Testis (tissue), 3 donors: Measurements from ENCODE around the gene NOL11. TPM values are rescaled to one million over a fixed set of nuclear protein-coding genes. Genes with fewer than 3 reads are reported as not detected.

Experiments
- DNase-seq: peaks from one replicate; pipeline ENCODE4 v3.0.0-alpha.2; 2019
- H3K27ac ChIP-seq, 2 donors: fragments of 200-600 bp; sonication (generic); one replicate each; pipeline ENCODE4 v1.5.1; 2019
- H3K27me3 ChIP-seq: fragments of 200-600 bp; sonication (generic); one replicate; pipeline ENCODE4 v1.5.1; 2019
- H3K36me3 ChIP-seq: fragments of 200-600 bp; sonication (generic); one replicate; pipeline ENCODE4 v1.5.1; 2017; ENCODE audit warnings: low read depth; ENCODE audit errors: missing control alignments
- H3K4me1 ChIP-seq: fragments of 200-600 bp; sonication (generic); one replicate; pipeline ENCODE4 v1.5.1; 2019
- H3K4me3 ChIP-seq, 2 donors: fragments of 200-600 bp; sonication (generic); one replicate each; pipeline ENCODE4 v1.5.1; 2017 to 2019
- H3K9me3 ChIP-seq: fragments of 200-600 bp; sonication (generic); one replicate; pipeline ENCODE4 v1.5.1; 2017
- CTCF ChIP-seq, 3 experiments: fragments of 450-650 bp in 2 of 3; fragments of 200-600 bp in 1 of 3; sonication (generic) in 1 of 3; IDR thresholded peaks; one replicate each; pipeline ENCODE4 v1.5.1; 2016 to 2019; ENCODE audit warnings: antibody characterized with exemption in 3 of 3, mild to moderate bottlenecking in 2 of 3, moderate library complexity in 1 of 3
- POLR2A ChIP-seq: fragments of 450-650 bp; IDR thresholded peaks from one replicate; pipeline ENCODE4 v1.6.1; 2017; ENCODE audit warnings: antibody characterized with exemption, mild to moderate bottlenecking, moderate library complexity
- WGBS, 2 donors: methylation state at CpG; one replicate each; pipeline ENCODE4 v1.1.5; 2018; 5-methylcytosine and 5-hydroxymethylcytosine counted together
- intact Hi-C: fragments of 100-400 bp; cut with DNase I; formaldehyde crosslinking; loops from one replicate; pipeline ENCODE4 v1.15.1; 2023; ENCODE audit warnings: low total_unique reads
- polyA plus RNA-seq: library from polyadenylated mRNA; stranded (reverse); fragments of 350-450 nt; fragmentation: Illumina TruSeq; extraction: RNeasy Lipid Tissue Mini Kit (QIAGEN cat#74804); gene quantifications from one replicate; pipeline ENCODE4 v1.2.3, GENCODE V29; 2014; ENCODE audit warnings: low read depth, low replicate concordance; ENCODE audit not compliant: insufficient read depth
- total RNA-seq, 2 donors: library from RNA; depleted of rRNA; stranded (reverse); fragments of >200 nt; gene quantifications; one replicate each; pipeline ENCODE4 v1.2.3, GENCODE V29; 2016

The NOL11 gene
- total and polyA plus RNA-seq, 3 donors from 2014 or later: 20.5 to 35.6 (median 31.4) TPM

GRCh38 chr17:67693811-67694210 lies 23.9 kb upstream of the NOL11 start:
- no peak overlapping the region for H3K27ac ChIP-seq
- no peak for DNase-seq
- H3K4me3 ChIP-seq: no peak overlapping the region
- no peaks in the 10 kb centered on the region for H3K27me3 ChIP-seq
- TF ChIP-seq POLR2A: no peak
- TF ChIP-seq CTCF (IDR thresholded peaks at IDR 0.05): no peak
- H3K36me3 ChIP-seq: no peaks in the 10 kb centered on the region
- intact Hi-C loops: loop anchor here (5.0 kb wide), 1 partner anchor 317 kb away; the partner anchor contains the start of gene PITPNC1
- no peaks in the 10 kb centered on the region for H3K9me3 ChIP-seq
- H3K4me1 ChIP-seq: peaks cover 3% of the 10 kb centered on the region

GRCh38 chr17:67696347-67696746 lies 21.4 kb upstream of the NOL11 start:
- H3K27ac ChIP-seq: no peak overlapping the region
- H3K4me1 ChIP-seq: no peaks in the 10 kb centered on the region
- H3K4me3 ChIP-seq: no peak overlapping the region
- no peaks in the 10 kb centered on the region for H3K9me3 ChIP-seq
- WGBS, 2 donors: 78 to 87% methylated on average over 3 of the region's 3 CpGs
- no peaks in the 10 kb centered on the region for H3K36me3 ChIP-seq
- intact Hi-C loops: no loop called here
- H3K27me3 ChIP-seq: no peaks in the 10 kb centered on the region
- no peak for DNase-seq
- no peak for TF ChIP-seq POLR2A
- TF ChIP-seq CTCF (IDR thresholded peaks at IDR 0.05): no peak

- no peaks in the 10 kb centered on the region for H3K4me1 ChIP-seq
- no peaks in the 10 kb centered on the region for H3K9me3 ChIP-seq
- H3K4me3 ChIP-seq: no peak overlapping the region
- TF ChIP-seq POLR2A: no peak
- TF ChIP-seq CTCF (IDR thresholded peaks at IDR 0.05): no peak
- H3K27ac ChIP-seq: no peak overlapping the region
- H3K36me3 ChIP-seq: no peaks in the 10 kb centered on the region
- WGBS, 2 donors: 87 to 93% methylated on average over 4 of the region's 4 CpGs
- intact Hi-C loops: no loop called here
- DNase-seq: no peak
- no peaks in the 10 kb centered on the region for H3K27me3 ChIP-seq
These were observed 20.8 kb upstream of the NOL11 start for GRCh38 chr17:67696853-67697498.

GRCh38 chr17:67700037-67700724 lies 17.6 kb upstream of the NOL11 start:
- intact Hi-C loops: no loop called here
- 69 to 72% methylated on average over 5 of the region's 5 CpGs for WGBS, 2 donors

More at GRCh38 chr17:67700037-67700724, 17.6 kb upstream of the NOL11 start:
- Histone ChIP-seq H3K27me3 (no peaks in the 10 kb centered on the region), H3K4me3 (no peak overlapping the region), H3K9me3 (no peaks in the 10 kb centered on the region), H3K4me1 (no peaks in the 10 kb centered on the region), H3K27ac (no peak overlapping the region), H3K36me3 (no peaks in the 10 kb centered on the region)
- no peak for DNase-seq
- no peak for TF ChIP-seq POLR2A
- TF ChIP-seq CTCF (IDR thresholded peaks at IDR 0.05): no peak
